Osteocyte (in vitro differentiated cells): ENCODE results near the gene AGAP5. TPM values are rescaled to one million over a fixed set of nuclear protein-coding genes. Genes with fewer than 3 reads are reported as not detected.
"Not testable (repeated sequence)": the region's sequence is repeated elsewhere in the genome, so short reads cannot be mapped to it uniquely, and the experiment has no call there.

Source experiments
- DNase-seq: peaks from one replicate; pipeline ENCODE4 v3.0.0; 2021; ENCODE audit warnings: mixed read lengths; ENCODE audit not compliant: unreplicated experiment; ENCODE audit errors: extremely low spot score
- H3K27ac Mint-ChIP-seq: one replicate; pipeline ENCODE4 v1.8.0; 2021; ENCODE audit warnings: mild to moderate bottlenecking, mixed read lengths; ENCODE audit not compliant: unreplicated experiment
- H3K27me3 Mint-ChIP-seq: one replicate; pipeline ENCODE4 v1.8.0; 2021; ENCODE audit warnings: mixed read lengths; ENCODE audit not compliant: unreplicated experiment
- H3K36me3 Mint-ChIP-seq: one replicate; pipeline ENCODE4 v1.8.0; 2021; ENCODE audit warnings: mixed read lengths; ENCODE audit not compliant: unreplicated experiment
- H3K4me1 Mint-ChIP-seq: one replicate; pipeline ENCODE4 v1.8.0; 2021; ENCODE audit warnings: mixed read lengths; ENCODE audit not compliant: unreplicated experiment
- H3K4me3 Mint-ChIP-seq: one replicate; pipeline ENCODE4 v1.8.0; 2021; ENCODE audit warnings: mild to moderate bottlenecking, moderate library complexity, mixed read lengths; ENCODE audit not compliant: unreplicated experiment
- H3K9me3 Mint-ChIP-seq: one replicate; pipeline ENCODE4 v1.8.0; 2021; ENCODE audit warnings: mixed read lengths; ENCODE audit not compliant: unreplicated experiment
- CTCF ChIP-seq: fragments of 200-600 bp; sonication (generic); IDR thresholded peaks from 2 replicates; pipeline ENCODE4 v1.5.0; 2021; ENCODE audit warnings: antibody characterized with exemption, mild to moderate bottlenecking, moderate library complexity
- long read RNA-seq: library from polyadenylated mRNA; unstranded; transcript quantifications from one replicate; pipeline ENCODE4 v2.0.0, GENCODE V29; 2021
- total RNA-seq: library from RNA; stranded (reverse); gene quantifications from 2 replicates; pipeline ENCODE4 v1.2.1, GENCODE V29; 2021

AGAP5 gene
- total RNA-seq = 5.9 and 8.1 TPM in 2 replicates
- long read RNA-seq = 0 reads

- DNase-seq, H3K36me3 Mint-ChIP-seq, H3K27ac Mint-ChIP-seq, H3K4me3 Mint-ChIP-seq, H3K4me1 Mint-ChIP-seq, H3K27me3 Mint-ChIP-seq, H3K9me3 Mint-ChIP-seq: not testable (repeated sequence)
Observed at GRCh38 chr10:73697675-73698159, at the start of gene AGAP5. TSS of gene AGAP5 (minus strand) at chr10:73698109. CDS start at chr10:73697755, 354 bp downstream.

- Mint-ChIP-seq H3K27ac (no peak overlapping the region), H3K27me3 (no peaks in the 10 kb centered on the region), H3K36me3 (peaks cover 21% of the 10 kb centered on the region), H3K4me3 (no peak overlapping the region), H3K9me3 (no peaks in the 10 kb centered on the region), H3K4me1 (peaks cover 34% of the 10 kb centered on the region)
- TF ChIP-seq CTCF = no peak
- DNase-seq = no peak
Observed at GRCh38 chr10:73746721-73747120, 48.8 kb upstream of the AGAP5 start.

GRCh38 chr10:73744664-73744975 is 46.7 kb upstream of the AGAP5 start:
- Mint-ChIP-seq H3K4me3 (peak overlapping the region; percentile 99), H3K36me3 (peaks cover 9% of the 10 kb centered on the region), H3K9me3 (no peaks in the 10 kb centered on the region), H3K27ac (peak overlapping the region; percentile 100), H3K27me3 (no peaks in the 10 kb centered on the region), H3K4me1 (peaks cover 32% of the 10 kb centered on the region)
- no peak for TF ChIP-seq CTCF
- no peak for DNase-seq

GRCh38 chr10:73743905-73744663 is 46.2 kb upstream of the AGAP5 start, which contains the start of gene SEC24C:
TSS of gene SEC24C (plus strand) at chr10:73744372. CDS start at chr10:73746833, 2,461 bp downstream.
- peak; percentile 98 for DNase-seq
- H3K27me3 Mint-ChIP-seq = no peaks in the 10 kb centered on the region
- peaks cover 29% of the 10 kb centered on the region for H3K4me1 Mint-ChIP-seq
- peak within 1 kb of the TSS; percentile 100 for H3K27ac Mint-ChIP-seq
- H3K4me3 Mint-ChIP-seq = peak within 1 kb of the TSS; percentile 99
- H3K9me3 Mint-ChIP-seq = no peaks in the 10 kb centered on the region
- peaks cover 8% of the 10 kb centered on the region for H3K36me3 Mint-ChIP-seq
- no peak for TF ChIP-seq CTCF

- peaks cover 27% of the 10 kb centered on the region for H3K4me1 Mint-ChIP-seq
- DNase-seq = no peak
- no peak for TF ChIP-seq CTCF
- H3K9me3 Mint-ChIP-seq = no peaks in the 10 kb centered on the region
- H3K27me3 Mint-ChIP-seq = no peaks in the 10 kb centered on the region
- peak overlapping the region; percentile 100 for H3K27ac Mint-ChIP-seq
- peak overlapping the region; percentile 99 for H3K4me3 Mint-ChIP-seq
- H3K36me3 Mint-ChIP-seq = peaks cover 5% of the 10 kb centered on the region
Observed at GRCh38 chr10:73743327-73743904, 45.5 kb upstream of the AGAP5 start.
